IMR-90 (cell line): ENCODE data around the gene CNOT6. TPM values are rescaled to one million over a fixed set of nuclear protein-coding genes. Genes with fewer than 3 reads are reported as not detected.
A peak's percentile ranks its signal among the peaks of the same experiment; 100 is the strongest.

Experiments
- ATAC-seq: fragments of 200-7000 bp; cut with Tn5 transposase; 2 replicates; pipeline ENCODE4 v1.9.1; 2020; ENCODE audit warnings: low read depth, mild to moderate bottlenecking, moderate library complexity
- BruUV-seq: library from RNA; stranded (reverse); fragments of 400-500 nt; replicated peaks from 2 replicates; lab custom pipeline; 2021; lab: Mats Ljungman, UMichigan
- CTCF ChIA-PET: fragments of 300-600 bp; formaldehyde crosslinking; extraction: SDS; loops from one replicate; lab custom pipeline; 2021; ENCODE audit warnings: antibody characterized with exemption; lab: Yijun Ruan, JAX
- POLR2A ChIA-PET: fragments of 300-600 bp; sonication (Branson Sonifier 250); formaldehyde crosslinking; loops from one replicate; lab custom pipeline; 2022; ENCODE audit warnings: antibody characterized with exemption; ENCODE audit not compliant: unreplicated experiment; lab: Charles Lee
- DNase-seq: peaks from one replicate; pipeline ENCODE4 v3.0.0; 2013
- H2AFZ ChIP-seq: replicated peaks from 2 replicates; pipeline ENCODE3; 2013; ENCODE audit warnings: low read length, mild to moderate bottlenecking; ENCODE audit not compliant: poor library complexity
- H2AK5ac ChIP-seq: 2 replicates; pipeline ENCODE4 v1.6.1; 2013; ENCODE audit warnings: low read depth, low read length, inconsistent platforms
- H2AK9ac ChIP-seq: replicated peaks from 2 replicates; pipeline ENCODE3; 2013; ENCODE audit warnings: mild to moderate bottlenecking, low read depth, low read length, moderate library complexity; ENCODE audit not compliant: poor library complexity
- H2BK120ac ChIP-seq: 2 replicates; pipeline ENCODE4 v1.6.1; 2013; ENCODE audit warnings: low read depth, low read length, inconsistent platforms
- H2BK15ac ChIP-seq: 3 replicates; pipeline ENCODE4 v1.6.1; 2013; ENCODE audit warnings: low read depth, low read length, inconsistent platforms
- H2BK20ac ChIP-seq: 2 replicates; pipeline ENCODE4 v1.6.1; 2013; ENCODE audit warnings: low read depth, mild to moderate bottlenecking, inconsistent platforms, low read length, moderate library complexity
- H2BK5ac ChIP-seq: 2 replicates; pipeline ENCODE4 v1.6.1; 2013; ENCODE audit warnings: mild to moderate bottlenecking, low read depth, low read length, inconsistent platforms; ENCODE audit not compliant: poor library complexity, severe bottlenecking
- H3K14ac ChIP-seq: replicated peaks from 2 replicates; pipeline ENCODE4 v1.6.1; 2013; ENCODE audit warnings: low read depth, low read length, inconsistent platforms
- H3K18ac ChIP-seq: 2 replicates; pipeline ENCODE4 v1.6.1; 2013; ENCODE audit warnings: low read depth, low read length, control low read depth
- H3K23ac ChIP-seq: 2 replicates; pipeline ENCODE4 v1.6.1; 2013; ENCODE audit warnings: low read depth, low read length, inconsistent platforms
- H3K27ac ChIP-seq: 2 replicates; pipeline ENCODE4 v1.5.1; 2013; ENCODE audit warnings: mild to moderate bottlenecking, control low read depth, low read length; ENCODE audit not compliant: insufficient read depth
- H3K27me3 ChIP-seq: 2 replicates; pipeline ENCODE4 v1.6.1; 2013; ENCODE audit warnings: low read length; ENCODE audit not compliant: control insufficient read depth, insufficient read depth
- H3K36me3 ChIP-seq: 2 replicates; pipeline ENCODE4 v1.6.1; 2013; ENCODE audit warnings: low read length, mixed read lengths; ENCODE audit not compliant: control insufficient read depth, insufficient read depth
- H3K4ac ChIP-seq: 2 replicates; pipeline ENCODE4 v1.6.1; 2013; ENCODE audit warnings: low read depth, low read length, inconsistent platforms
- H3K4me1 ChIP-seq: 2 replicates; pipeline ENCODE4 v1.6.1; 2013; ENCODE audit warnings: low read length, mixed read lengths; ENCODE audit not compliant: control insufficient read depth, insufficient read depth
- H3K4me2 ChIP-seq: 2 replicates; pipeline ENCODE4 v1.6.1; 2013; ENCODE audit warnings: low read depth, mild to moderate bottlenecking, control low read depth, low read length, moderate library complexity
- H3K4me3 ChIP-seq: 2 replicates; pipeline ENCODE4 v1.5.1; 2013; ENCODE audit warnings: low read depth, mild to moderate bottlenecking, control low read depth, low read length, moderate library complexity; ENCODE audit not compliant: insufficient read depth
- H3K56ac ChIP-seq: 2 replicates; pipeline ENCODE4 v1.6.1; 2013; ENCODE audit warnings: low read length, inconsistent platforms; ENCODE audit not compliant: insufficient read depth; ENCODE audit errors: extremely low read depth
- H3K79me1 ChIP-seq, 2 experiments: 2 replicates each; pipeline ENCODE4 v1.6.1; 2013; ENCODE audit warnings: low read length in 2 of 2, inconsistent platforms in 1 of 2, low read depth in 1 of 2
- H3K9ac ChIP-seq: 2 replicates; pipeline ENCODE4 v1.6.1; 2013; ENCODE audit warnings: low read depth, low read length, control low read depth
- H3K9me1 ChIP-seq: 2 replicates; pipeline ENCODE4 v1.6.1; 2013; ENCODE audit warnings: low read length, inconsistent platforms; ENCODE audit not compliant: insufficient read depth
- H3K9me3 ChIP-seq: 2 replicates; pipeline ENCODE4 v1.6.1; 2013; ENCODE audit warnings: low read length; ENCODE audit not compliant: control insufficient read depth, insufficient read depth
- H4K20me1 ChIP-seq: 2 replicates; pipeline ENCODE4 v1.6.1; 2013; ENCODE audit warnings: low read length, inconsistent platforms; ENCODE audit not compliant: insufficient read depth
- H4K5ac ChIP-seq: 2 replicates; pipeline ENCODE4 v1.6.1; 2013; ENCODE audit warnings: mild to moderate bottlenecking, low read depth, low read length, control low read depth
- H4K8ac ChIP-seq, 2 experiments: 2 replicates each; pipeline ENCODE4 v1.6.1; 2013; ENCODE audit warnings: low read depth in 2 of 2, low read length in 2 of 2, control low read depth in 1 of 2, inconsistent platforms in 1 of 2
- H4K91ac ChIP-seq: 2 replicates; pipeline ENCODE4 v1.6.1; 2013; ENCODE audit warnings: low read depth, low read length, inconsistent platforms; ENCODE audit not compliant: insufficient read depth
- BHLHE40 ChIP-seq: fragments of 150-350 bp; IDR thresholded peaks from 2 replicates; pipeline ENCODE4 v1.6.1; 2016; ENCODE audit warnings: mild to moderate bottlenecking, low read depth, low read length
- CEBPB ChIP-seq: IDR thresholded peaks from 2 replicates; pipeline ENCODE4 v1.6.1; 2012; ENCODE audit warnings: low read depth, low read length, improper control_type of control experiment
- CHD1 ChIP-seq: IDR thresholded peaks from 2 replicates; pipeline ENCODE4 v1.6.1; 2012; ENCODE audit warnings: low read depth, low read length, improper control_type of control experiment
- CTCF ChIP-seq: conservative IDR thresholded peaks from 2 replicates; pipeline ENCODE4 v1.5.1; 2012; ENCODE audit warnings: mild to moderate bottlenecking, low read depth, low read length, improper control_type of control experiment
- FOS ChIP-seq: fragments of 150-350 bp; IDR thresholded peaks from 2 replicates; pipeline ENCODE4 v1.6.1; 2016; ENCODE audit warnings: low read depth, low read length
- MAZ ChIP-seq: IDR thresholded peaks from 2 replicates; pipeline ENCODE4 v1.6.1; 2012; ENCODE audit warnings: low read depth, mild to moderate bottlenecking, low read length, improper control_type of control experiment, moderate library complexity, borderline replicate concordance
- MXI1 ChIP-seq: IDR thresholded peaks from 2 replicates; pipeline ENCODE4 v1.6.1; 2012; ENCODE audit warnings: low read depth, mild to moderate bottlenecking, low read length, moderate library complexity, borderline replicate concordance
- NFE2L2 ChIP-seq: fragments of 150-350 bp; IDR thresholded peaks from 2 replicates; pipeline ENCODE4 v1.6.1; 2016; ENCODE audit warnings: low read depth, mild to moderate bottlenecking, low read length
- POLR2A ChIP-seq: IDR thresholded peaks from 2 replicates; pipeline ENCODE4 v1.6.1; 2012; ENCODE audit warnings: mild to moderate bottlenecking, low read depth, low read length
- RAD21 ChIP-seq: IDR thresholded peaks from 2 replicates; pipeline ENCODE4 v1.6.1; 2012; ENCODE audit warnings: low read length, improper control_type of control experiment
- RCOR1 ChIP-seq: IDR thresholded peaks from 2 replicates; pipeline ENCODE4 v1.6.1; 2012; ENCODE audit warnings: mild to moderate bottlenecking, low read length, improper control_type of control experiment; ENCODE audit not compliant: insufficient replicate concordance
- RFX5 ChIP-seq: IDR thresholded peaks from 2 replicates; pipeline ENCODE4 v1.8.0; 2012; ENCODE audit warnings: low read depth, mild to moderate bottlenecking, low read length, moderate library complexity
- SMC3 ChIP-seq: fragments of 150-350 bp; IDR thresholded peaks from 2 replicates; pipeline ENCODE4 v1.6.1; 2016; ENCODE audit warnings: low read depth, mild to moderate bottlenecking, antibody characterized with exemption, low read length, moderate library complexity
- WGBS, 2 experiments: methylation state at CpG; one replicate each; pipeline versions ENCODE4 v1.1.5 to v1.1.7; 2013; ENCODE audit warnings: missing lambda C conversion rate in 2 of 2; ENCODE audit not compliant: insufficient read length in 1 of 2; ENCODE audit errors: extremely low coverage in 2 of 2; 5-methylcytosine and 5-hydroxymethylcytosine counted together
- dilution Hi-C: fragments of 300-500 bp; cut with HindIII; formaldehyde crosslinking; loops from one replicate; pipeline ENCODE4 v1.14.3; 2018; ENCODE audit warnings: low sequenced_read_pairs; ENCODE audit not compliant: unreplicated experiment
- in situ Hi-C: fragments of 300-500 bp; cut with MboI; formaldehyde crosslinking; loops from 3 replicates; pipeline ENCODE4 v1.14.3; 2019; ENCODE audit warnings: low sequenced_read_pairs, inconsistent platforms, mixed read lengths
- intact Hi-C: fragments of 100-400 bp; cut with micrococcal nuclease; formaldehyde crosslinking; loops from 2 replicates; pipeline ENCODE4 v1.10.0; 2022
- polyA plus RNA-seq, 3 experiments: library from polyadenylated mRNA; depleted of rRNA; stranded (reverse); fragments of >200 nt; gene quantifications; 2 replicates each; pipeline ENCODE4 v1.2.3, GENCODE V29; 2012; ENCODE audit warnings: low replicate concordance in 1 of 3
- total RNA-seq: library from RNA; depleted of rRNA; stranded (reverse); fragments of >200 nt; gene quantifications from 2 replicates; pipeline ENCODE4 v1.2.3, GENCODE V29; 2012
- TF ChIP-seq, protein P1 (sequence below): fragments of 150-350 bp; IDR thresholded peaks from 2 replicates; pipeline ENCODE4 v1.6.1; 2016; ENCODE audit warnings: low read depth, mild to moderate bottlenecking, low read length, moderate library complexity, borderline replicate concordance
- TF ChIP-seq, protein P2 (sequence below): fragments of 150-350 bp; IDR thresholded peaks from 2 replicates; pipeline ENCODE4 v1.6.1; 2017; ENCODE audit warnings: mild to moderate bottlenecking, antibody characterized with exemption, low read length, low read depth

The CNOT6 gene
- total and polyA plus RNA-seq, 2 of the 4 experiments (the other 2 are of a cell fraction), result 9.7 to 10.8 TPM

- H3K27ac ChIP-seq, result no peak overlapping the region
- ChIA-PET POLR2A (interaction anchor here (0.6 kb wide), 1 partner anchor 10 kb away, joined by 3 read pairs; no protein-coding TSS in a partner anchor), CTCF (interaction anchor here (0.7 kb wide), 1 partner anchor 36 kb away, joined by 3 read pairs; no protein-coding TSS in a partner anchor)
- peaks cover 6% of the 10 kb centered on the region for H3K36me3 ChIP-seq
- in situ Hi-C loops (no loop called here), intact Hi-C loops (no loop called here), dilution Hi-C loops (no loop called here)
- no peak overlapping the region for H2AFZ ChIP-seq
- H4K5ac ChIP-seq, result no peak overlapping the region
- H3K4me1 ChIP-seq, result peaks cover 13% of the 10 kb centered on the region
- no peak overlapping the region for H3K56ac ChIP-seq
- H2BK120ac ChIP-seq, result no peak overlapping the region
- H2AK9ac ChIP-seq, result no peak overlapping the region
- no peak overlapping the region for H3K4me3 ChIP-seq
- H2BK20ac ChIP-seq, result no peak overlapping the region
- no peak overlapping the region for H2BK5ac ChIP-seq
- H2BK15ac ChIP-seq, result no peak overlapping the region
- no peak overlapping the region for H3K18ac ChIP-seq
- DNase-seq (no peak), ATAC-seq (no peak)
- no peak overlapping the region for H2AK5ac ChIP-seq
- H3K9me3 ChIP-seq, result no peaks in the 10 kb centered on the region
- no peak overlapping the region for H3K14ac ChIP-seq
- H4K20me1 ChIP-seq, result peaks cover 43% of the 10 kb centered on the region
- H4K8ac ChIP-seq, result no peak overlapping the region
- H3K23ac ChIP-seq, result no peak overlapping the region
- no peak overlapping the region for H4K91ac ChIP-seq
- no peak overlapping the region for H3K9ac ChIP-seq
- TF ChIP-seq, protein P1, sequence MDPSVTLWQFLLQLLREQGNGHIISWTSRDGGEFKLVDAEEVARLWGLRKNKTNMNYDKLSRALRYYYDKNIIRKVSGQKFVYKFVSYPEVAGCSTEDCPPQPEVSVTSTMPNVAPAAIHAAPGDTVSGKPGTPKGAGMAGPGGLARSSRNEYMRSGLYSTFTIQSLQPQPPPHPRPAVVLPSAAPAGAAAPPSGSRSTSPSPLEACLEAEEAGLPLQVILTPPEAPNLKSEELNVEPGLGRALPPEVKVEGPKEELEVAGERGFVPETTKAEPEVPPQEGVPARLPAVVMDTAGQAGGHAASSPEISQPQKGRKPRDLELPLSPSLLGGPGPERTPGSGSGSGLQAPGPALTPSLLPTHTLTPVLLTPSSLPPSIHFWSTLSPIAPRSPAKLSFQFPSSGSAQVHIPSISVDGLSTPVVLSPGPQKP, result no peak
- TF ChIP-seq, protein P2, sequence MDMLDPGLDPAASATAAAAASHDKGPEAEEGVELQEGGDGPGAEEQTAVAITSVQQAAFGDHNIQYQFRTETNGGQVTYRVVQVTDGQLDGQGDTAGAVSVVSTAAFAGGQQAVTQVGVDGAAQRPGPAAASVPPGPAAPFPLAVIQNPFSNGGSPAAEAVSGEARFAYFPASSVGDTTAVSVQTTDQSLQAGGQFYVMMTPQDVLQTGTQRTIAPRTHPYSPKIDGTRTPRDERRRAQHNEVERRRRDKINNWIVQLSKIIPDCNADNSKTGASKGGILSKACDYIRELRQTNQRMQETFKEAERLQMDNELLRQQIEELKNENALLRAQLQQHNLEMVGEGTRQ, result no peak
- no peak for TF ChIP-seq BHLHE40
- no peak for TF ChIP-seq SMC3
- TF ChIP-seq CHD1, result no peak
- TF ChIP-seq CTCF, result no peak
- no peak for TF ChIP-seq RAD21
- no peak for TF ChIP-seq MXI1
- TF ChIP-seq MAZ, result no peak
- no peak for TF ChIP-seq CEBPB
- no peak for TF ChIP-seq POLR2A
- no peak for TF ChIP-seq NFE2L2
- TF ChIP-seq FOS, result no peak
- TF ChIP-seq RCOR1, result no peak
- TF ChIP-seq RFX5, result no peak
- no CpG with 5 or more reads among the region's 3 CpGs for WGBS, 2 experiments
- no peak overlapping the region for H3K4ac ChIP-seq
- H3K27me3 ChIP-seq, result no peaks in the 10 kb centered on the region
- peak overlapping the region; percentile 32; the same call in 1 of the 2 replicates for H3K4me2 ChIP-seq
- peaks cover 10% of the 10 kb centered on the region for H3K9me1 ChIP-seq
- peaks cover 41 to 63% of the 10 kb centered on the region in 2 experiments for H3K79me1 ChIP-seq
- no TSS peak for BruUV-seq
Observed at GRCh38 chr5:180499684-180500083, 5.5 kb downstream of the CNOT6 start.
